Lower leg skin (tissue), 4 donors: ENCODE results near the gene KRT14. TPM values are rescaled to one million over a fixed set of nuclear protein-coding genes. Genes with fewer than 3 reads are reported as not detected.

Experiments used
- DNase-seq, 2 donors: peaks; one replicate each; pipeline ENCODE4 v3.0.0-alpha.2; 2019; ENCODE audit warnings: low spot score in 2 of 2
- H3K4me3 ChIP-seq: fragments of 200-600 bp; sonication (generic); 2 replicates; pipeline ENCODE4 v1.5.1; 2017; ENCODE audit warnings: mild to moderate bottlenecking, low read depth; ENCODE audit not compliant: poor library complexity, severe bottlenecking
- CTCF ChIP-seq, 3 donors: fragments of 450-650 bp; IDR thresholded peaks; one replicate each; pipeline ENCODE4 v1.5.1; 2016; ENCODE audit warnings: antibody characterized with exemption in 3 of 3, mild to moderate bottlenecking in 3 of 3, moderate library complexity in 2 of 3
- POLR2A ChIP-seq, 2 donors: fragments of 450-650 bp; IDR thresholded peaks; one replicate each; pipeline ENCODE4 v1.6.1; 2016 to 2017; ENCODE audit warnings: antibody characterized with exemption in 2 of 2, mild to moderate bottlenecking in 1 of 2, moderate library complexity in 1 of 2
- WGBS, 2 donors: methylation state at CpG; one replicate each; pipeline ENCODE4 v1.1.5; 2018; 5-methylcytosine and 5-hydroxymethylcytosine counted together
- intact Hi-C: fragments of 100-400 bp; cut with DNase I; formaldehyde crosslinking; loops from one replicate; pipeline ENCODE4 v1.15.0; 2023; ENCODE audit warnings: low total_unique reads
- total RNA-seq, 4 donors: library from RNA; depleted of rRNA; stranded (reverse); fragments of >200 nt; gene quantifications; one replicate each; pipeline ENCODE4 v1.1.0, GENCODE V29; 2016

KRT14 gene
- total RNA-seq, 4 donors from 2014 or later: 4,210 to 7,487 (median 6,656) TPM

GRCh38 chr17:41553987-41554680, 32.6 kb downstream of the KRT14 start:
- DNase-seq: no peak
- WGBS, 2 donors: 75 to 77% methylated on average over 8 of the region's 8 CpGs
- intact Hi-C loops: loop anchor here (10.0 kb wide), 1 partner anchor 91 kb away; no protein-coding TSS in a partner anchor
- no peak overlapping the region for H3K4me3 ChIP-seq
- TF ChIP-seq CTCF (IDR thresholded peaks at IDR 0.05): no peak
- no peak for TF ChIP-seq POLR2A (IDR thresholded peaks at IDR 0.05)

DNA sequence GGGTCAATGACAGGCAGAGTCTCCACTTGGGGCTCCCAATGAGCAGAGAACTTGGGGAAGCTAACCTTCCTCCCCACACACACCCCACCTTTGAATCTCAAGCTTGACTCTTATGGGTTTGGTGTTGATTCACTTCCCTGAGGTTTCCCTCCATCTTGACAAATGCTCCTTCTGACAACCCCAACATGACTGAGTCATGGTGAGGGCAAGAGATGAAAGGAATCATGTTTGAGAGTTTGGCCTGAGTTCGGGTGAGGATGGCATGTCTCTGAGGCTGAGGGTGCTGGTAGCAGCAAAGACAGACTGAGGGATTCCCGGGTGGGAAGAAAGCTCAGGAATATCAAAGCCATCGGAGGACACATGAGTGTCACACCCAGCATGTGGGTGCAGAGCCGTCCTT, 33.5 kb downstream of the KRT14 start:
- intact Hi-C loops: loop anchor here (10.0 kb wide), 1 partner anchor 92 kb away; no protein-coding TSS in a partner anchor
- no peak for DNase-seq
- no peak overlapping the region for H3K4me3 ChIP-seq
- 71 to 84% methylated on average over 4 of the region's 4 CpGs for WGBS, 2 donors
- no peak for TF ChIP-seq POLR2A (IDR thresholded peaks at IDR 0.05)
- no peak for TF ChIP-seq CTCF (IDR thresholded peaks at IDR 0.05)

GRCh38 chr17:41552455-41552854, 34.2 kb downstream of the KRT14 start:
- no peak for TF ChIP-seq CTCF (IDR thresholded peaks at IDR 0.05)
- no peak for TF ChIP-seq POLR2A (IDR thresholded peaks at IDR 0.05)
- H3K4me3 ChIP-seq: no peak overlapping the region
- no peak for DNase-seq
- WGBS, 2 donors: 92% methylated on average over 5 of the region's 5 CpGs
- intact Hi-C loops: loop anchor here (10.0 kb wide), 1 partner anchor 92 kb away; no protein-coding TSS in a partner anchor

GRCh38 chr17:41551365-41551764, 35.3 kb downstream of the KRT14 start:
- no peak for DNase-seq
- no peak overlapping the region for H3K4me3 ChIP-seq
- TF ChIP-seq POLR2A (IDR thresholded peaks at IDR 0.05) (no peak), CTCF (IDR thresholded peaks at IDR 0.05) (no peak)
- whole genome bisulfite sequencing, 2 donors: 60 to 65% methylated on average over 5 of the region's 5 CpGs
- intact Hi-C loops: loop anchor here (10.0 kb wide), 1 partner anchor 93 kb away; no protein-coding TSS in a partner anchor

DNA sequence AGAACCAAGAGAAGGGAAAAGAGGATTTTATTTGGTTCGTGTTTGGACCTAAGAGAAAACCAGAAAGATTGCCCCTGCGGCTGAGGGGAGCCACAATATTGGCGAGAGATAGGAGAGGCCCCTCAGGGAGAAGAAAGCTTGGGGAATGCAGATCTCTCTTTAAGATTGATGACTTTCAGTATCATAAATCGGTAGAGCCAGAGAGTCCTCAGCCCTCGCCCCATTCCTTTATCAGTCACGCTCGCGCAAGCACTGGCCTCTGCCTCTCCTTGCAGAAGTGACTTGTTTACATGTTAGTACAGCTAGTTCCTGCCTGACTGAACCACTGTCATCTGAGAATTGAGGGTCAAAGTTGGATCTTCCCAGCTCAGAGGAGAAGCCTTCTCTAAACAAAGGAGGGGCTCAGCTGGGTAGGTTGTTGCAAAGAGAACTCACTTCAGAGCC, 37.1 kb downstream of the KRT14 start:
- intact Hi-C loops: loop anchor here (5.0 to 10.0 kb wide), 3 partner anchors 95 to 745 kb away; no protein-coding TSS in a partner anchor
- DNase-seq: no peak
- no peak overlapping the region for H3K4me3 ChIP-seq
- WGBS, 2 donors: 47 to 65% methylated on average over 8 of the region's 8 CpGs
- TF ChIP-seq POLR2A (IDR thresholded peaks at IDR 0.05): no peak
- no peak for TF ChIP-seq CTCF (IDR thresholded peaks at IDR 0.05)
